Esophagus squamous epithelium (tissue), 5 donors: ENCODE data around the gene AQP1. TPM values are rescaled to one million over a fixed set of nuclear protein-coding genes. Genes with fewer than 3 reads are reported as not detected.

Source experiments
- DNase-seq: peaks from one replicate; lab custom pipeline; 2025; lab: John Stamatoyannopoulos, UW
- H3K27ac ChIP-seq, 4 donors: fragments of 200-600 bp; sonication (generic); one replicate each; pipeline ENCODE4 v1.5.1; 2016 to 2019; ENCODE audit warnings: mild to moderate bottlenecking in 1 of 4
- H3K27me3 ChIP-seq, 4 donors: fragments of 200-600 bp; sonication (generic); 1 replicate in 3 of 4; 2 replicates in 1 of 4; pipeline versions ENCODE4 v1.5.1 to v1.6.0; 2017 to 2021; ENCODE audit warnings: antibody characterized with exemption in 1 of 4
- H3K36me3 ChIP-seq, 3 donors: fragments of 200-600 bp; sonication (generic); one replicate each; pipeline ENCODE4 v1.5.1; 2016 to 2019
- H3K4me1 ChIP-seq, 3 donors: fragments of 200-600 bp; sonication (generic); one replicate each; pipeline ENCODE4 v1.5.1; 2017 to 2019
- H3K4me3 ChIP-seq, 4 donors: fragments of 200-600 bp; sonication (generic); 1 replicate in 3 of 4; 2 replicates in 1 of 4; pipeline ENCODE4 v1.5.1; 2016 to 2019; ENCODE audit warnings: mild to moderate bottlenecking in 2 of 4, moderate library complexity in 1 of 4
- H3K9me3 ChIP-seq, 3 donors: fragments of 200-600 bp; sonication (generic); one replicate each; pipeline ENCODE4 v1.5.1; 2016 to 2019
- CTCF ChIP-seq, 6 experiments: fragments of 450-650 bp in 4 of 6; fragments of 200-600 bp in 2 of 6; sonication (generic) in 2 of 6; IDR thresholded peaks; one replicate each; pipeline ENCODE4 v1.5.1; 2016 to 2019; ENCODE audit warnings: antibody characterized with exemption in 6 of 6, mild to moderate bottlenecking in 4 of 6, moderate library complexity in 4 of 6
- POLR2A ChIP-seq, 4 donors: fragments of 450-650 bp; IDR thresholded peaks; one replicate each; pipeline ENCODE4 v1.6.1; 2017; ENCODE audit warnings: antibody characterized with exemption in 4 of 4, mild to moderate bottlenecking in 4 of 4, moderate library complexity in 3 of 4
- WGBS, 2 donors: methylation state at CpG; one replicate each; pipeline ENCODE4 v1.1.5; 2018; 5-methylcytosine and 5-hydroxymethylcytosine counted together
- intact Hi-C: fragments of 100-400 bp; cut with DNase I; formaldehyde crosslinking; loops from one replicate; pipeline ENCODE4 v1.15.0; 2022
- total RNA-seq, 4 donors: library from RNA; depleted of rRNA; stranded (reverse); fragments of >200 nt; gene quantifications; one replicate each; pipeline ENCODE4 v1.1.0, GENCODE V29; 2016
- donor health status: DM: yes; HTN: yes; CAD: no.

Gene AQP1
- total RNA-seq, 4 donors from 2014 or later, result 14.9 to 159 (median 44.7) TPM

- Histone ChIP-seq H3K36me3 (no peaks in the 10 kb centered on the region), H3K4me1 (no peaks in the 10 kb centered on the region), H3K9me3 (peaks cover 0 to 2% (median 0%) of the 10 kb centered on the region in 3 donors), H3K27me3 (peaks cover 0 to 13% (median 0%) of the 10 kb centered on the region in 4 donors), H3K4me3 (no peak overlapping the region), H3K27ac (no peak overlapping the region)
- intact Hi-C loops, result no loop called here
- TF ChIP-seq CTCF (IDR thresholded peaks at IDR 0.05) (no peak), POLR2A (IDR thresholded peaks at IDR 0.05) (no peak)
- no peak for DNase-seq
Observed at GRCh38 chr7:30950197-30950596, 38.5 kb downstream of the AQP1 start.

GRCh38 chr7:30954914-30955313 lies 43.3 kb downstream of the AQP1 start:
- 51 to 56% methylated on average over 4 of the region's 4 CpGs for WGBS, 2 donors
- H3K27ac ChIP-seq, result no peak overlapping the region
- intact Hi-C loops, result no loop called here
- H3K4me1 ChIP-seq, result no peaks in the 10 kb centered on the region
- H3K36me3 ChIP-seq, result no peaks in the 10 kb centered on the region
- no peaks in the 10 kb centered on the region for H3K9me3 ChIP-seq
- no peak for TF ChIP-seq POLR2A (IDR thresholded peaks at IDR 0.05)
- TF ChIP-seq CTCF (IDR thresholded peaks at IDR 0.05), result no peak
- H3K27me3 ChIP-seq, result peaks cover 0 to 7% (median 0%) of the 10 kb centered on the region in 4 donors
- no peak overlapping the region for H3K4me3 ChIP-seq
- DNase-seq, result no peak

GRCh38 chr7:30956704-30957103 lies 45.1 kb downstream of the AQP1 start:
- intact Hi-C loops, result no loop called here
- Histone ChIP-seq H3K27me3 (no peaks in the 10 kb centered on the region), H3K9me3 (no peaks in the 10 kb centered on the region), H3K4me3 (no peak overlapping the region), H3K36me3 (no peaks in the 10 kb centered on the region), H3K27ac (no peak overlapping the region), H3K4me1 (no peaks in the 10 kb centered on the region)
- DNase-seq, result no peak
- TF ChIP-seq POLR2A (IDR thresholded peaks at IDR 0.05) (no peak), CTCF (IDR thresholded peaks at IDR 0.05) (no peak)
- WGBS, 2 donors, result 72 to 97% methylated on average over 1 of the region's 1 CpG

- no peaks in the 10 kb centered on the region for H3K4me1 ChIP-seq
- peaks cover 0 to 8% (median 0%) of the 10 kb centered on the region in 4 donors for H3K27me3 ChIP-seq
- no peak for TF ChIP-seq CTCF (IDR thresholded peaks at IDR 0.05)
- TF ChIP-seq POLR2A (IDR thresholded peaks at IDR 0.05), result no peak
- intact Hi-C loops, result no loop called here
- H3K4me3 ChIP-seq, result no peak within 1 kb of the TSS
- 93% methylated on average over 7 of the region's 11 CpGs; no CpG with 5 or more reads in 1 of the 2 donors for WGBS, 2 donors
- H3K27ac ChIP-seq, result no peak within 1 kb of the TSS
- no peak for DNase-seq
- no peaks in the 10 kb centered on the region for H3K36me3 ChIP-seq
- no peaks in the 10 kb centered on the region for H3K9me3 ChIP-seq
Observed at GRCh38 chr7:30963842-30964241, 52.2 kb downstream of the AQP1 start, which contains the start of gene GHRHR. GHRHR (plus strand) TSS chr7:30963953; CDS start chr7:30964069, 116 bp downstream.

DNA sequence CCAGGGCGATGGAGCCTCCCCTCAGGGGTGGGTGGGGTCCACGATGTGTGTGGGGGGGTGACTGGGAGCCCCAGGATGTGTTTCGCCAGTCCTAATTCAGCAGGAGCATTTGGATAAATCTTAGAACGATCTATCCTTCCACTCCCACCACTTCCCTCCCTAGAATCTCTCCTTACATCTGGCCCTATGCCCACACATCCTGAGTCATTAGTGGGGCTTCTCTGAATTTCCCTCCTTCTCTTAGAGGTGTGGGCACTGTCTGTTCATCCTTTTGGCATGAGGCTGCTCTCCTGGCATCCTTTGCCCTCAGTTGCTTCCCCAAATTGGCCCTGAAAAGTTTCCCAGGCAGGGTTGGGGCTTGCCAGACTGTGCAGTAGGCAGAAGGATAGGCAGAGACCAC lies 53.7 kb downstream of the AQP1 start:
- no peak overlapping the region for H3K4me3 ChIP-seq
- TF ChIP-seq POLR2A (IDR thresholded peaks at IDR 0.05) (no peak), CTCF (IDR thresholded peaks at IDR 0.05) (no peak)
- peaks cover 0 to 8% (median 0%) of the 10 kb centered on the region in 4 donors for H3K27me3 ChIP-seq
- DNase-seq, result no peak
- H3K9me3 ChIP-seq, result no peaks in the 10 kb centered on the region
- no peaks in the 10 kb centered on the region for H3K4me1 ChIP-seq
- 41 to 64% methylated on average over 2 to 4 of the region's 4 CpGs for WGBS, 2 donors
- intact Hi-C loops, result no loop called here
- no peak overlapping the region for H3K27ac ChIP-seq
- no peaks in the 10 kb centered on the region for H3K36me3 ChIP-seq
